HepG2 (cell line): ENCODE results near the gene MED25. TPM values are rescaled to one million over a fixed set of nuclear protein-coding genes. Genes with fewer than 3 reads are reported as not detected.

ENCODE experiments used
- KDM1A ChIP-seq: IDR thresholded peaks from 2 replicates; pipeline ENCODE4 v1.6.1; 2016; ENCODE audit warnings: missing compliant biosample characterization
- MAF1 ChIP-seq: sonication (generic); formaldehyde crosslinking; IDR thresholded peaks from 2 replicates; pipeline ENCODE4 v1.5.0; 2020; ENCODE audit warnings: missing genetic modification reagents, borderline replicate concordance
- PHF21A ChIP-seq: sonication (generic); formaldehyde crosslinking; IDR thresholded peaks from 2 replicates; pipeline ENCODE4 v1.5.0; 2020; ENCODE audit warnings: mild to moderate bottlenecking, missing genetic modification reagents
- RARA ChIP-seq: IDR thresholded peaks from 2 replicates; pipeline ENCODE4 v1.6.1; 2016; ENCODE audit warnings: missing genetic modification reagents, missing compliant biosample characterization
- REL ChIP-seq: sonication (generic); formaldehyde crosslinking; conservative IDR thresholded peaks from 2 replicates; pipeline ENCODE4 v1.8.0; 2022; ENCODE audit warnings: mild to moderate bottlenecking, missing genetic modification reagents, moderate library complexity
- WIZ ChIP-seq: sonication (generic); formaldehyde crosslinking; IDR thresholded peaks from 2 replicates; pipeline ENCODE4 v1.5.1; 2020; ENCODE audit warnings: mild to moderate bottlenecking, missing genetic modification reagents
- ZEB1 ChIP-seq: IDR thresholded peaks from 2 replicates; pipeline ENCODE4 v1.6.1; 2012; ENCODE audit warnings: mild to moderate bottlenecking, low read depth, inconsistent platforms; ENCODE audit not compliant: insufficient replicate concordance
- ZFP62 ChIP-seq: sonication (generic); formaldehyde crosslinking; IDR thresholded peaks from 2 replicates; pipeline ENCODE4 v1.4.0; 2020; ENCODE audit warnings: missing genetic modification reagents
- ZIK1 ChIP-seq: sonication (generic); formaldehyde crosslinking; IDR thresholded peaks from 2 replicates; pipeline ENCODE4 v1.5.0; 2020; ENCODE audit warnings: mild to moderate bottlenecking, low read depth, missing genetic modification reagents, borderline replicate concordance
- ZNF235 ChIP-seq: sonication (generic); formaldehyde crosslinking; IDR thresholded peaks from 2 replicates; pipeline ENCODE4 v1.8.1; 2023; ENCODE audit warnings: mild to moderate bottlenecking, missing genetic modification reagents, borderline replicate concordance
- ZNF564 ChIP-seq: sonication (generic); formaldehyde crosslinking; IDR thresholded peaks from 2 replicates; pipeline ENCODE4 v1.8.1; 2023; ENCODE audit warnings: mild to moderate bottlenecking, missing genetic modification reagents
- ZNF746 ChIP-seq: sonication (generic); formaldehyde crosslinking; IDR thresholded peaks from 2 replicates; pipeline ENCODE4 v1.8.0; 2022; ENCODE audit warnings: mild to moderate bottlenecking, missing genetic modification reagents
- ZNF83 ChIP-seq: sonication (generic); formaldehyde crosslinking; IDR thresholded peaks from 2 replicates; pipeline ENCODE4 v1.4.0; 2020; ENCODE audit warnings: missing genetic modification reagents, mild to moderate bottlenecking, borderline replicate concordance
- ZZZ3 ChIP-seq: sonication (generic); formaldehyde crosslinking; IDR thresholded peaks from 2 replicates; pipeline ENCODE4 v1.4.0; 2020; ENCODE audit warnings: missing genetic modification reagents, mild to moderate bottlenecking, borderline replicate concordance
- polyA plus RNA-seq, 8 experiments: library from polyadenylated mRNA; depleted of rRNA in 3 of 8; stranded (reverse) in 7 of 8; unstranded in 1 of 8; fragments of >200 nt; fragmentation: Illumina TruSeq in 4 of 8; extraction: Trizol in 4 of 8; gene quantifications; 2 replicates each; pipeline versions ENCODE4 v1.2.1 to v1.2.3, GENCODE V29; 2011 to 2016; ENCODE audit warnings: low read depth in 4 of 8, missing spikeins in 1 of 8, mixed read lengths in 1 of 8; ENCODE audit not compliant: insufficient read depth in 1 of 8
- total RNA-seq, 5 experiments: library from RNA; depleted of rRNA; stranded (reverse); fragments of >200 nt; fragmentation: Illumina TruSeq; extraction: Trizol; gene quantifications; 2 replicates each; pipeline ENCODE4 v1.2.3, GENCODE V29; 2016; ENCODE audit warnings: low read depth in 1 of 5
- TF ChIP-seq, protein P1 (sequence below): sonication (generic); formaldehyde crosslinking; IDR thresholded peaks from 2 replicates; pipeline ENCODE4 v1.5.0; 2020; ENCODE audit warnings: missing genetic modification reagents, mild to moderate bottlenecking, borderline replicate concordance
- TF ChIP-seq, protein P2 (sequence below): IDR thresholded peaks from 2 replicates; pipeline ENCODE4 v1.6.1; 2016
- TF ChIP-seq, protein P3 (sequence below): sonication (generic); formaldehyde crosslinking; IDR thresholded peaks from 2 replicates; pipeline ENCODE4 v1.4.0; 2020; ENCODE audit warnings: missing genetic modification reagents, borderline replicate concordance
- TF ChIP-seq, protein P4 (sequence below): sonication (generic); formaldehyde crosslinking; IDR thresholded peaks from 2 replicates; pipeline ENCODE4 v1.5.0; 2020; ENCODE audit warnings: mild to moderate bottlenecking, low read depth, missing genetic modification reagents, borderline replicate concordance
- TF ChIP-seq, protein P5 (sequence below): sonication (generic); formaldehyde crosslinking; IDR thresholded peaks from 2 replicates; pipeline ENCODE4 v1.4.0; 2020; ENCODE audit warnings: low read depth, mild to moderate bottlenecking, missing genetic modification reagents
- TF ChIP-seq, protein P6 (sequence below): sonication (generic); formaldehyde crosslinking; IDR thresholded peaks from 2 replicates; pipeline ENCODE4 v1.5.0; 2020; ENCODE audit warnings: missing genetic modification reagents

The MED25 gene
- total and polyA plus RNA-seq, 2 of the 13 experiments (the other 11 are each of a cell fraction or from before 2014, with no cell fraction given) = 11.1 to 15.1 TPM

DNA sequence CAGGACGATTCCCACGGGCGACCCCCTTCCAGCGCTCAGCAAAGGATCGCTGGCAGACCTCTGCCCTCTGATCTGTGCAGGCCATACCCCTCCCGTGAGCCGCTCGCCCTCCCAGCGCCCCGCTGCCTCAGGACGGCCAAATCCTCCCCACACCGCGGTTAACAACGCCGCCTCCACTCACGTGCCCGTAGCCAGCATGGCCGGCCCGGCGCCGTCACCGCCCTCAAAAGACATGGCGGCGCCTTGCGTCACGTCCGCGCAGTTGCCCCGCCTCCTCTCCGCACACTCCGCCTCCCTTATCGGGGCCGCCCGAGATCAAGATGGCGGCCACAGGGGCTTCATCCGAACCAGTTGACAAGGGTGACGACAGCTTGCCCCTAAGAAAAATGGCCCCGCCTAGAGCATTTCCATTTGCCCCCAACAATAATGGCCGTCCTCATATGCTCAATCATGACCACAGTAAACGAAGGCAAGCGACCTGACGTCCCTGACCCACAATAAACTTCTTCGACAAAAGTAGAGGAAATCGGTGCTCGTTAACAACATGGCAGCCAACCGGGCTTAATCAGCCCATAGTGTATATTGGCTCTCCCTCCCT is 58.4 kb downstream of the MED25 start (continued):
- TF ChIP-seq ZNF746 (CRISPR knock-in tag) (0 out of 2 replicates have a peak, but pooled peaks have one; percentile 11), ZNF83 (CRISPR knock-in tag) (no peak), ZZZ3 (CRISPR knock-in tag) (0 out of 2 replicates have a peak, but pooled peaks have one; percentile 40), PHF21A (CRISPR knock-in tag) (peak; percentile 23; the same call in 1 of the 2 replicates), ZEB1 (no peak), ZIK1 (CRISPR knock-in tag) (0 out of 2 replicates have a peak, but pooled peaks have one; percentile 51), ZNF235 (CRISPR knock-in tag) (peak; percentile 72; the same call in 1 of the 2 replicates), MAF1 (CRISPR knock-in tag) (no peak), RARA (peak; percentile 23; the same call in 1 of the 2 replicates), ZNF564 (CRISPR knock-in tag) (no peak), WIZ (CRISPR knock-in tag) (no peak), ZFP62 (CRISPR knock-in tag) (no peak), KDM1A (CRISPR knock-in tag) (no peak), REL (no peak)
- TF ChIP-seq, protein P1, sequence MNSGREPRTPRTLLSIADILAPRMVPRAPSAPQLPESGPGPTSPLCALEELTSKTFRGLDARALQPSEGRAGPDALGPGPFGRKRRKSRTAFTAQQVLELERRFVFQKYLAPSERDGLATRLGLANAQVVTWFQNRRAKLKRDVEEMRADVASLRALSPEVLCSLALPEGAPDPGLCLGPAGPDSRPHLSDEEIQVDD (CRISPR knock-in tag) = peak; percentile 66; the same call in 1 of the 2 replicates
- TF ChIP-seq, protein P2, sequence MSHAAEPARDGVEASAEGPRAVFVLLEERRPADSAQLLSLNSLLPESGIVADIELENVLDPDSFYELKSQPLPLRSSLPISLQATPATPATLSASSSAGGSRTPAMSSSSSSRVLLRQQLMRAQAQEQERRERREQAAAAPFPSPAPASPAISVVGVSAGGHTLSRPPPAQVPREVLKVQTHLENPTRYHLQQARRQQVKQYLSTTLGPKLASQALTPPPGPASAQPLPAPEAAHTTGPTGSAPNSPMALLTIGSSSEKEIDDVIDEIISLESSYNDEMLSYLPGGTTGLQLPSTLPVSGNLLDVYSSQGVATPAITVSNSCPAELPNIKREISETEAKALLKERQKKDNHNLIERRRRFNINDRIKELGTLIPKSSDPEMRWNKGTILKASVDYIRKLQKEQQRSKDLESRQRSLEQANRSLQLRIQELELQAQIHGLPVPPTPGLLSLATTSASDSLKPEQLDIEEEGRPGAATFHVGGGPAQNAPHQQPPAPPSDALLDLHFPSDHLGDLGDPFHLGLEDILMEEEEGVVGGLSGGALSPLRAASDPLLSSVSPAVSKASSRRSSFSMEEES (CRISPR knock-in tag) = no peak
- TF ChIP-seq, protein P3, sequence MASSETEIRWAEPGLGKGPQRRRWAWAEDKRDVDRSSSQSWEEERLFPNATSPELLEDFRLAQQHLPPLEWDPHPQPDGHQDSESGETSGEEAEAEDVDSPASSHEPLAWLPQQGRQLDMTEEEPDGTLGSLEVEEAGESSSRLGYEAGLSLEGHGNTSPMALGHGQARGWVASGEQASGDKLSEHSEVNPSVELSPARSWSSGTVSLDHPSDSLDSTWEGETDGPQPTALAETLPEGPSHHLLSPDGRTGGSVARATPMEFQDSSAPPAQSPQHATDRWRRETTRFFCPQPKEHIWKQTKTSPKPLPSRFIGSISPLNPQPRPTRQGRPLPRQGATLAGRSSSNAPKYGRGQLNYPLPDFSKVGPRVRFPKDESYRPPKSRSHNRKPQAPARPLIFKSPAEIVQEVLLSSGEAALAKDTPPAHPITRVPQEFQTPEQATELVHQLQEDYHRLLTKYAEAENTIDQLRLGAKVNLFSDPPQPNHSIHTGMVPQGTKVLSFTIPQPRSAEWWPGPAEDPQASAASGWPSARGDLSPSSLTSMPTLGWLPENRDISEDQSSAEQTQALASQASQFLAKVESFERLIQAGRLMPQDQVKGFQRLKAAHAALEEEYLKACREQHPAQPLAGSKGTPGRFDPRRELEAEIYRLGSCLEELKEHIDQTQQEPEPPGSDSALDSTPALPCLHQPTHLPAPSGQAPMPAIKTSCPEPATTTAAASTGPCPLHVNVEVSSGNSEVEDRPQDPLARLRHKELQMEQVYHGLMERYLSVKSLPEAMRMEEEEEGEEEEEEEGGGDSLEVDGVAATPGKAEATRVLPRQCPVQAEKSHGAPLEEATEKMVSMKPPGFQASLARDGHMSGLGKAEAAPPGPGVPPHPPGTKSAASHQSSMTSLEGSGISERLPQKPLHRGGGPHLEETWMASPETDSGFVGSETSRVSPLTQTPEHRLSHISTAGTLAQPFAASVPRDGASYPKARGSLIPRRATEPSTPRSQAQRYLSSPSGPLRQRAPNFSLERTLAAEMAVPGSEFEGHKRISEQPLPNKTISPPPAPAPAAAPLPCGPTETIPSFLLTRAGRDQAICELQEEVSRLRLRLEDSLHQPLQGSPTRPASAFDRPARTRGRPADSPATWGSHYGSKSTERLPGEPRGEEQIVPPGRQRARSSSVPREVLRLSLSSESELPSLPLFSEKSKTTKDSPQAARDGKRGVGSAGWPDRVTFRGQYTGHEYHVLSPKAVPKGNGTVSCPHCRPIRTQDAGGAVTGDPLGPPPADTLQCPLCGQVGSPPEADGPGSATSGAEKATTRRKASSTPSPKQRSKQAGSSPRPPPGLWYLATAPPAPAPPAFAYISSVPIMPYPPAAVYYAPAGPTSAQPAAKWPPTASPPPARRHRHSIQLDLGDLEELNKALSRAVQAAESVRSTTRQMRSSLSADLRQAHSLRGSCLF = no peak
- TF ChIP-seq, protein P4, sequence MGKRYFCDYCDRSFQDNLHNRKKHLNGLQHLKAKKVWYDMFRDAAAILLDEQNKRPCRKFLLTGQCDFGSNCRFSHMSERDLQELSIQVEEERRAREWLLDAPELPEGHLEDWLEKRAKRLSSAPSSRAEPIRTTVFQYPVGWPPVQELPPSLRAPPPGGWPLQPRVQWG = no peak
- TF ChIP-seq, protein P5, sequence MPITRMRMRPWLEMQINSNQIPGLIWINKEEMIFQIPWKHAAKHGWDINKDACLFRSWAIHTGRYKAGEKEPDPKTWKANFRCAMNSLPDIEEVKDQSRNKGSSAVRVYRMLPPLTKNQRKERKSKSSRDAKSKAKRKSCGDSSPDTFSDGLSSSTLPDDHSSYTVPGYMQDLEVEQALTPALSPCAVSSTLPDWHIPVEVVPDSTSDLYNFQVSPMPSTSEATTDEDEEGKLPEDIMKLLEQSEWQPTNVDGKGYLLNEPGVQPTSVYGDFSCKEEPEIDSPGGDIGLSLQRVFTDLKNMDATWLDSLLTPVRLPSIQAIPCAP (CRISPR knock-in tag) = no peak
- TF ChIP-seq, protein P6, sequence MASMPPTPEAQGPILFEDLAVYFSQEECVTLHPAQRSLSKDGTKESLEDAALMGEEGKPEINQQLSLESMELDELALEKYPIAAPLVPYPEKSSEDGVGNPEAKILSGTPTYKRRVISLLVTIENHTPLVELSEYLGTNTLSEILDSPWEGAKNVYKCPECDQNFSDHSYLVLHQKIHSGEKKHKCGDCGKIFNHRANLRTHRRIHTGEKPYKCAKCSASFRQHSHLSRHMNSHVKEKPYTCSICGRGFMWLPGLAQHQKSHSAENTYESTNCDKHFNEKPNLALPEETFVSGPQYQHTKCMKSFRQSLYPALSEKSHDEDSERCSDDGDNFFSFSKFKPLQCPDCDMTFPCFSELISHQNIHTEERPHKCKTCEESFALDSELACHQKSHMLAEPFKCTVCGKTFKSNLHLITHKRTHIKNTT (CRISPR knock-in tag) = no peak
